HL-60 (cell line): ENCODE data around the gene CANX.

Experiments used
- CTCF ChIP-seq: IDR thresholded peaks from one replicate; pipeline ENCODE4 v1.5.1; 2011; ENCODE audit warnings: low read length, control low read depth, inconsistent platforms; ENCODE audit not compliant: insufficient read depth
- POLR2AphosphoS5 ChIP-seq: IDR thresholded peaks from 2 replicates; pipeline ENCODE4 v1.6.1; 2012; ENCODE audit warnings: low read depth
- REST ChIP-seq: IDR thresholded peaks from 2 replicates; pipeline ENCODE4 v1.6.1; 2012; ENCODE audit warnings: low read depth; ENCODE audit not compliant: insufficient replicate concordance

GRCh38 chr5:179727106-179727505 is 28.3 kb downstream of the CANX start:
- TF ChIP-seq CTCF (no peak), POLR2AphosphoS5 (no peak), REST (no peak)
